Spleen (tissue), 11 donors: ENCODE results near the gene CELSR3. TPM values are rescaled to one million over a fixed set of nuclear protein-coding genes. Genes with fewer than 3 reads are reported as not detected.

ENCODE experiments used
- DNase-seq: peaks from one replicate; pipeline ENCODE4 v3.0.0-alpha.2; 2020
- H3K27ac ChIP-seq, 8 donors: fragments of 200-600 bp; sonication (generic) in 7 of 8; 1 replicate in 4 of 8; 2 replicates in 4 of 8; pipeline versions ENCODE4 v1.5.0 to v1.8.0; 2016 to 2021; ENCODE audit warnings: inconsistent platforms in 4 of 8, mild to moderate bottlenecking in 4 of 8, moderate library complexity in 1 of 8
- H3K27me3 ChIP-seq, 7 donors: fragments of 200-600 bp; sonication (generic) in 6 of 7; replicated peaks in 1 of 7; 1 replicate in 4 of 7; 2 replicates in 3 of 7; pipeline versions ENCODE4 v1.5.0 to v1.8.0; 2016 to 2021; ENCODE audit warnings: inconsistent platforms in 3 of 7, mild to moderate bottlenecking in 1 of 7
- H3K36me3 ChIP-seq, 6 donors: fragments of 200-600 bp; sonication (generic) in 5 of 6; 1 replicate in 4 of 6; 2 replicates in 2 of 6; pipeline versions ENCODE4 v1.5.0 to v1.8.0; 2016 to 2021; ENCODE audit warnings: inconsistent platforms in 2 of 6
- H3K4me1 ChIP-seq, 6 donors: fragments of 200-600 bp; sonication (generic) in 5 of 6; 1 replicate in 3 of 6; 2 replicates in 3 of 6; pipeline versions ENCODE4 v1.5.0 to v1.8.0; 2016 to 2021; ENCODE audit warnings: inconsistent platforms in 3 of 6
- H3K4me3 ChIP-seq, 8 donors: fragments of 200-600 bp; sonication (generic) in 7 of 8; 1 replicate in 4 of 8; 2 replicates in 4 of 8; pipeline versions ENCODE4 v1.5.0 to v1.8.0; 2016 to 2021; ENCODE audit warnings: inconsistent platforms in 4 of 8, mild to moderate bottlenecking in 4 of 8, moderate library complexity in 2 of 8
- H3K9me3 ChIP-seq, 8 donors: fragments of 200-600 bp; sonication (generic) in 7 of 8; 1 replicate in 4 of 8; 2 replicates in 4 of 8; pipeline versions ENCODE4 v1.5.0 to v1.8.0; 2016 to 2021; ENCODE audit warnings: inconsistent platforms in 4 of 8
- POLR2A ChIP-seq, 3 donors: fragments of 450-650 bp; IDR thresholded peaks; one replicate each; pipeline ENCODE4 v1.5.1; 2017; ENCODE audit warnings: antibody characterized with exemption in 3 of 3, mild to moderate bottlenecking in 1 of 3
- POLR2AphosphoS5 ChIP-seq, 3 donors: sonication (generic); formaldehyde crosslinking; IDR thresholded peaks; one replicate each; pipeline ENCODE4 v1.5.1; 2017; ENCODE audit warnings: antibody characterized with exemption in 3 of 3
- WGBS, 5 donors: extraction: QIAGEN DNeasy Blood & Tissue Kit in 3 of 5; methylation state at CpG; one replicate each; pipeline versions ENCODE4 v1.1.5 to v1.1.7; 2013 to 2018; 5-methylcytosine and 5-hydroxymethylcytosine counted together
- intact Hi-C: fragments of 100-400 bp; cut with DNase I; formaldehyde crosslinking; loops from one replicate; pipeline ENCODE4 v1.15.0; 2023; ENCODE audit warnings: low total_unique reads
- polyA plus RNA-seq, 3 donors: library from polyadenylated mRNA; stranded (reverse); fragments of 200-250 nt; gene quantifications; one replicate each; pipeline ENCODE4 v1.2.1, GENCODE V29; 2013
- total RNA-seq, 7 donors: library from RNA; depleted of rRNA in 3 of 7; stranded (reverse); fragments of >200 nt in 3 of 7; fragmentation: NEBNext Ultra II Directional in 4 of 7; extraction: Animal tissue kit (Norgen Biotek cat#: 25700) in 4 of 7; gene quantifications; one replicate each; pipeline versions ENCODE4 v1.1.0 to v1.2.1, GENCODE V29; 2016 to 2021
- TF ChIP-seq, protein P1 (sequence below), 11 experiments: fragments of 200-600 bp in 7 of 11; fragments of 450-650 bp in 4 of 11; sonication (generic) in 4 of 11; IDR thresholded peaks in 8 of 11; conservative IDR thresholded peaks in 3 of 11; 1 replicate in 7 of 11; 2 replicates in 4 of 11; pipeline versions ENCODE4 v1.4.0 to v1.8.0; 2016 to 2021; ENCODE audit warnings: antibody characterized with exemption in 11 of 11, inconsistent platforms in 4 of 11, mild to moderate bottlenecking in 1 of 11
- donor health status: healthy with polysubstance abuse.
- donor health status: DM: no; HTN: no; CAD: no; lungs with moderate emphysema.
- donor health status: DM: no; HTN: no; CAD: no.
- donor health status: Bipolar disorder and iron deficiency.
- donor health status: healthy.
- donor health status: DM: no; HTN: no; CAD: no.
- donor health status: DM: yes; HTN: yes; CAD: no.

CELSR3 gene
- total and polyA plus RNA-seq, 10 donors = 0.56 to 2.7 (median 1.9) TPM

DNA sequence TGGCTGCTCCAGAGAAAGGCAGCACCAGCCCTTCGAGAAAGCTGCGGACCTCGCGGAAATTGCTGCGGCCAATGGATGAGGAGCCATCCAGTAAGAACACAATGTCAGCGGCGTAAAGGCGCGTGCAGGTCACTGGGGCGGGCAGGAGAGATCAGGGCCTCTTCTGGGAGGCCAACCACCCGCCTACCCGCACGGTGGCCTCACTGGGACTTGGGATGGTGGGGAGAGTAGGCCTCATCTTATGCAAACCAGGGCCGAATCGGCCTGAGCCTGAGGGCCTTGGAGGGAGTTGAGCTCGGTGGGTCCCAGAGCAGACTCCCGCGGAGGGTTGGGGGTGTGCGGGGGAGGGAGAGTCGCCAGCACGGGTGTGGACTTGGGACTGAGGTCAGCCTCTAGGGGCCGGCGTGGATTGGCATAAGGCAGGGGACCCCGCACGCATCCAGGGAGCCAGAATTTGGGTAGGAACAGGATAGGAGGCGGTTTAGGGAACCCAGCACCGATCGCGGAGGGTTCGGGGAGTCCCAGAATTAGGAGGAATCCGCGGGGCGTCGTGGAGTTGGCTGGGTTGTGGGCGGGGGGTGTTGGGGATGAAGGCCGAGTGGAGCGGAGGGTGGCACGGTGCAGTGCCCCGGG lies 68.2 kb downstream of the CELSR3 start:
- peak overlapping the region in 6 of 8 donors; percentile 3 to 52 (median 16) for H3K4me3 ChIP-seq
- 26 to 42% (median 39%) methylated on average over 30 to 39 of the region's 39 CpGs for WGBS, 5 donors

DNA sequence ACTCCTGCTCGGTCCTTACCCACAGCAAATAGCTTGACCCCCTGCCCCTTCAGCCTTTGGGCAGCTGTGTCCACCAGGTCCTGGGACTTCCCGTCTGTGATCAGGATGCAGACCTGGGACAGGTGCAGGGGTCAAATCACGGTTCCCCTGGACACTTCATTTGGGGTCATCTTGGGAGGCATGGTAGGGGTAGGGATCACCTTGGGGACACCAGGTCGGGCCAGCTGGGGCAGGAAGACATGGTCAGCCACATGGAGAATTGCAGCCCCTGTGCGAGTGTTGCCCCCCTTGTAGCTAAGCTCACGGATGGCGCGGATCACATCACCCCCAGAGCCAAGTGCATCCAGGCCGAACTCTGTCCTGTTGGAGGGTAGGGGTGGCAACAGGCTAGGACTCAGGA lies 69.3 kb downstream of the CELSR3 start:
- no peak for DNase-seq
- intact Hi-C loops = no loop called here
- WGBS, 5 donors = 82 to 96% (median 91%) methylated on average over 7 to 9 of the region's 9 CpGs
- H3K27ac ChIP-seq = no peak overlapping the region
- peaks cover 0 to 39% (median 22%) of the 10 kb centered on the region in 6 donors for H3K4me1 ChIP-seq
- TF ChIP-seq, protein P1, sequence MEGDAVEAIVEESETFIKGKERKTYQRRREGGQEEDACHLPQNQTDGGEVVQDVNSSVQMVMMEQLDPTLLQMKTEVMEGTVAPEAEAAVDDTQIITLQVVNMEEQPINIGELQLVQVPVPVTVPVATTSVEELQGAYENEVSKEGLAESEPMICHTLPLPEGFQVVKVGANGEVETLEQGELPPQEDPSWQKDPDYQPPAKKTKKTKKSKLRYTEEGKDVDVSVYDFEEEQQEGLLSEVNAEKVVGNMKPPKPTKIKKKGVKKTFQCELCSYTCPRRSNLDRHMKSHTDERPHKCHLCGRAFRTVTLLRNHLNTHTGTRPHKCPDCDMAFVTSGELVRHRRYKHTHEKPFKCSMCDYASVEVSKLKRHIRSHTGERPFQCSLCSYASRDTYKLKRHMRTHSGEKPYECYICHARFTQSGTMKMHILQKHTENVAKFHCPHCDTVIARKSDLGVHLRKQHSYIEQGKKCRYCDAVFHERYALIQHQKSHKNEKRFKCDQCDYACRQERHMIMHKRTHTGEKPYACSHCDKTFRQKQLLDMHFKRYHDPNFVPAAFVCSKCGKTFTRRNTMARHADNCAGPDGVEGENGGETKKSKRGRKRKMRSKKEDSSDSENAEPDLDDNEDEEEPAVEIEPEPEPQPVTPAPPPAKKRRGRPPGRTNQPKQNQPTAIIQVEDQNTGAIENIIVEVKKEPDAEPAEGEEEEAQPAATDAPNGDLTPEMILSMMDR (IDR thresholded peaks at IDR 0.05 in 8 of 11, conservative IDR thresholded peaks at IDR 0.05 in 3 of 11) = no peak
- H3K36me3 ChIP-seq = peaks cover 0 to 18% (median 13%) of the 10 kb centered on the region in 6 donors
- no peaks in the 10 kb centered on the region for H3K9me3 ChIP-seq
- no peak overlapping the region for H3K4me3 ChIP-seq
- peaks cover 0 to 66% (median 19%) of the 10 kb centered on the region in 7 donors for H3K27me3 ChIP-seq

More for the DNA sequence above, 68.2 kb downstream of the CELSR3 start:
- intact Hi-C loops = no loop called here
- no peak for DNase-seq
- peak in 2 of 3 donors; percentile 66 to 67 for TF ChIP-seq POLR2AphosphoS5 (IDR thresholded peaks at IDR 0.05)
- TF ChIP-seq, protein P1 (IDR thresholded peaks at IDR 0.05 in 8 of 11, conservative IDR thresholded peaks at IDR 0.05 in 3 of 11) = no peak
- TF ChIP-seq POLR2A (IDR thresholded peaks at IDR 0.05) = no peak
- H3K27ac ChIP-seq = peak overlapping the region in 5 of 8 donors; percentile 48 to 79 (median 75)
- H3K9me3 ChIP-seq = no peaks in the 10 kb centered on the region
- H3K27me3 ChIP-seq = peaks cover 0 to 55% (median 16%) of the 10 kb centered on the region in 7 donors
- H3K36me3 ChIP-seq = peaks cover 0 to 30% (median 25%) of the 10 kb centered on the region in 6 donors
- peaks cover 0 to 46% (median 23%) of the 10 kb centered on the region in 6 donors for H3K4me1 ChIP-seq

DNA sequence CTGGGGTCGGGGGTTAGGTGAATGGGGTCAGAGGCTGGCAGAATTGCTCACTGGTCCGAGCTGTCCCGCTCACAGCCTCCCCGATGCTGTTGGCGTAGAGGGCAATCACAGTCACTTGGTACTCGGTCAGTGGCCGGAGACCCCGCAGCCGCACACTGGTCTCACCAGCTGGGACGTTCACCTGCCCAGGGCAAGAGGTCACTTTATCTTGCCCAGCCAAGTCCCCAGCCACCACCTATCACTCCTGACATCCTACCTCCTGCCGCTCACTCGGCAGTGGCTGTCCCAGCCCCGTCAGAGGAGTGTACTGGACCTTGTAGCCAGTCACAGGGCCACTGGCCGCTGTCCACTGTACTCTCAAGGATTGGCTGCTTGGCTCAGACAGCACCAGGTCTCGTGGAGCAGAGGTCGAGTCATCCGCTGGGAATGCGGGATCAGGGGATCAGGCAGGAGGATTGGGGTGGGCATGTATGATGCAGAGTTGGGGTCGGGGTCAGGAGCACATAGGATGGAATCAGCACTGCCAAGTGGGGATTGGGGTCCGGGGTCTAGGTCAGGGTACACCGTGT lies 70.1 kb downstream of the CELSR3 start:
- DNase-seq = no peak
- no peak overlapping the region for H3K27ac ChIP-seq
- H3K4me3 ChIP-seq = no peak overlapping the region
- H3K4me1 ChIP-seq = peaks cover 0 to 35% (median 18%) of the 10 kb centered on the region in 6 donors
- TF ChIP-seq, protein P1 (IDR thresholded peaks at IDR 0.05 in 8 of 11, conservative IDR thresholded peaks at IDR 0.05 in 3 of 11) = no peak
- TF ChIP-seq POLR2A (IDR thresholded peaks at IDR 0.05) = no peak
- no peak for TF ChIP-seq POLR2AphosphoS5 (IDR thresholded peaks at IDR 0.05)
- intact Hi-C loops = no loop called here
- WGBS, 5 donors = 84 to 93% (median 87%) methylated on average over 20 to 21 of the region's 21 CpGs
- peaks cover 0 to 12% (median 6%) of the 10 kb centered on the region in 6 donors for H3K36me3 ChIP-seq
- H3K9me3 ChIP-seq = no peaks in the 10 kb centered on the region
- H3K27me3 ChIP-seq = peaks cover 0 to 73% (median 19%) of the 10 kb centered on the region in 7 donors

DNA sequence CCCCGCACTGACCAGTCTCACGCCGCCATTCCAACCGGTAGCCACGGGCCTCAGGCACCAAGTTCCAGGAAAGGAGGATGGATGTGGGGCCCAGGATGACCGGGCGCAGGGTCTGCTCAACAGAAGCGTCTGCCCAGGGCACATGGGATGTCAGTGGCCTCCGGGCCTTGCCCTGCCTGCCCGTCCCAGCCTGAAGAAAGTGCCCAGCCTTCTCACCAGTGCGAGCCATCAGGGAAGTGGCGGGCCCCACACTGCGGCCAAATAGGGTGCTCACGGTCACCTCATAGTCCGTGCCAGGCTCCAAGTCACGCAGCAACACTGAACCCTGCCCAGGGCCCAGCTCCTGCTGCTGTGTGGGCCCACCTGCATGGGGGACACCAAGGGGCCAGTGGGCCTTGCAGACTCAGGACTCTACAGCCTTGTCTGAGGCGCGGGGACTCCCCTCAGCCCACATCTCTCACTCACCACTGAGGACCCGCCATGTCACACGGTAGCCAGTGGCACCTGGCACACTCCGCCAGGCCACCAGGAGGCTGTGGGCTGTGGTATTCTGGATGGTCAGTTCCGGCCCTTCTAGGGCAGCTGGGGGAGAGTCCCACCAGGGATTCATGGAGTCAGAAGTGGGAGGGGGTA lies 70.7 kb downstream of the CELSR3 start:
- H3K4me1 ChIP-seq = peaks cover 0 to 35% (median 17%) of the 10 kb centered on the region in 6 donors
- 80 to 94% (median 86%) methylated on average over 6 to 22 of the region's 22 CpGs for WGBS, 5 donors

More for the DNA sequence above, 70.7 kb downstream of the CELSR3 start:
- TF ChIP-seq POLR2AphosphoS5 (IDR thresholded peaks at IDR 0.05) = no peak
- TF ChIP-seq POLR2A (IDR thresholded peaks at IDR 0.05) = no peak
- TF ChIP-seq, protein P1 (IDR thresholded peaks at IDR 0.05 in 8 of 11, conservative IDR thresholded peaks at IDR 0.05 in 3 of 11) = no peak
- DNase-seq = no peak
- Histone ChIP-seq H3K36me3 (peaks cover 0 to 12% (median under 1%) of the 10 kb centered on the region in 6 donors), H3K9me3 (no peaks in the 10 kb centered on the region), H3K27me3 (peaks cover 0 to 76% (median 19%) of the 10 kb centered on the region in 7 donors), H3K27ac (no peak overlapping the region), H3K4me3 (no peak overlapping the region)
- intact Hi-C loops = no loop called here
